GM23338 (cell line): ENCODE results near the gene MIPEP. TPM values are rescaled to one million over a fixed set of nuclear protein-coding genes. Genes with fewer than 3 reads are reported as not detected.

Experiments used
- ATAC-seq: fragments of 200-7000 bp; cut with Tn5 transposase; 3 replicates; pipeline ENCODE4 v1.9.1; 2020
- DNase-seq: peaks from one replicate; pipeline ENCODE4 v3.0.0-alpha.2; 2015; ENCODE audit warnings: low spot score
- H2AFZ ChIP-seq: fragments of 200-600 bp; sonication (generic); 2 replicates; pipeline ENCODE4 v1.8.0; 2016; ENCODE audit warnings: antibody characterized with exemption, mild to moderate bottlenecking, moderate library complexity
- H3F3A ChIP-seq: fragments of 200-600 bp; sonication (generic); replicated peaks from 2 replicates; pipeline ENCODE4 v1.8.0; 2017; ENCODE audit warnings: antibody characterized with exemption, mixed run types, low read depth
- H3K27ac ChIP-seq: fragments of 200-600 bp; sonication (generic); 2 replicates; pipeline ENCODE4 v1.6.1; 2016; ENCODE audit warnings: low read depth
- H3K27me3 ChIP-seq: fragments of 200-600 bp; sonication (generic); 2 replicates; pipeline ENCODE4 v1.8.0; 2016; ENCODE audit warnings: mild to moderate bottlenecking, mixed run types, moderate library complexity; ENCODE audit not compliant: insufficient read depth
- H3K36me3 ChIP-seq: fragments of 200-600 bp; sonication (generic); 2 replicates; pipeline ENCODE4 v1.8.0; 2016; ENCODE audit warnings: mild to moderate bottlenecking; ENCODE audit not compliant: insufficient read depth
- H3K4me1 ChIP-seq: fragments of 200-600 bp; sonication (generic); 2 replicates; pipeline ENCODE4 v1.8.0; 2016; ENCODE audit warnings: mild to moderate bottlenecking, moderate library complexity; ENCODE audit not compliant: insufficient read depth
- H3K4me2 ChIP-seq: fragments of 200-600 bp; sonication (generic); 2 replicates; pipeline ENCODE4 v1.7.1; 2017; ENCODE audit warnings: mixed run types
- H3K4me3 ChIP-seq: fragments of 200-600 bp; sonication (generic); 2 replicates; pipeline ENCODE4 v1.6.1; 2016; ENCODE audit warnings: mixed run types
- H3K79me2 ChIP-seq: fragments of 200-600 bp; sonication (generic); replicated peaks from 2 replicates; pipeline ENCODE4 v1.8.0; 2017; ENCODE audit warnings: mild to moderate bottlenecking; ENCODE audit not compliant: insufficient read depth
- H3K9me2 ChIP-seq: fragments of 200-600 bp; sonication (generic); 2 replicates; pipeline ENCODE4 v1.8.0; 2017; ENCODE audit not compliant: insufficient read depth
- H4K20me1 ChIP-seq: fragments of 200-600 bp; sonication (generic); replicated peaks from 2 replicates; pipeline ENCODE4 v1.8.0; 2017; ENCODE audit warnings: mild to moderate bottlenecking; ENCODE audit not compliant: insufficient read depth
- H3K27ac Mint-ChIP-seq: 2 replicates; pipeline ENCODE4 v1.8.0; 2020; ENCODE audit warnings: inconsistent platforms, mild to moderate bottlenecking, moderate library complexity, mixed read lengths
- H3K27me3 Mint-ChIP-seq: 3 replicates; pipeline ENCODE4 v1.8.0; 2022; ENCODE audit warnings: low read depth, mild to moderate bottlenecking, moderate library complexity, mixed read lengths, inconsistent platforms; ENCODE audit not compliant: insufficient read depth, poor library complexity
- H3K36me3 Mint-ChIP-seq: 3 replicates; pipeline ENCODE4 v1.8.0; 2021; ENCODE audit warnings: low read depth, mild to moderate bottlenecking, inconsistent platforms, moderate library complexity, mixed read lengths
- H3K4me1 Mint-ChIP-seq: 3 replicates; pipeline ENCODE4 v1.8.0; 2020; ENCODE audit warnings: mild to moderate bottlenecking, inconsistent platforms, mixed read lengths
- H3K4me3 Mint-ChIP-seq: 3 replicates; pipeline ENCODE4 v1.8.0; 2021; ENCODE audit warnings: moderate library complexity, mild to moderate bottlenecking, inconsistent platforms, mixed read lengths
- H3K9me3 Mint-ChIP-seq: 3 replicates; pipeline ENCODE4 v1.8.0; 2020; ENCODE audit warnings: moderate library complexity, mild to moderate bottlenecking, inconsistent platforms, mixed read lengths
- ETS1 ChIP-seq: IDR thresholded peaks from 2 replicates; pipeline ENCODE4 v1.6.1; 2016; ENCODE audit warnings: antibody characterized with exemption
- NANOG ChIP-seq: IDR thresholded peaks from 2 replicates; pipeline ENCODE4 v1.6.1; 2016; ENCODE audit warnings: antibody characterized with exemption, borderline replicate concordance
- POLR2AphosphoS5 ChIP-seq: IDR thresholded peaks from 2 replicates; pipeline ENCODE4 v1.6.1; 2016; ENCODE audit warnings: antibody characterized with exemption, low read depth
- ZNF331 ChIP-seq: fragments of 250-450 bp; sonication (Bioruptor Pico); IDR thresholded peaks from 2 replicates; pipeline ENCODE4 v1.5.0; 2020; ENCODE audit warnings: low read depth, mild to moderate bottlenecking, moderate library complexity
- ZNF462 ChIP-seq: fragments of 250-450 bp; sonication (Bioruptor Pico); IDR thresholded peaks from 2 replicates; pipeline ENCODE4 v1.5.0; 2020; ENCODE audit warnings: mild to moderate bottlenecking, moderate library complexity
- polyA plus RNA-seq: library from polyadenylated mRNA; unstranded; fragments of >200 nt; fragmentation: Nextera tagmentation; extraction: Ambion mirVana; gene quantifications from 2 replicates; pipeline ENCODE4 v1.2.1, GENCODE V29; 2016
- total RNA-seq: library from RNA; depleted of rRNA; stranded (reverse); fragments of >200 nt; shearing (Covaris generic); gene quantifications from 2 replicates; pipeline ENCODE4 v1.2.3, GENCODE V29; 2014
- TF ChIP-seq, protein P1 (sequence below): IDR thresholded peaks from one replicate; pipeline ENCODE4 v1.6.1; 2018; ENCODE audit warnings: antibody characterized with exemption; ENCODE audit not compliant: unreplicated experiment

The MIPEP gene
- total and polyA plus RNA-seq, 2 experiments from 2014 or later, result 20.8 to 22.5 TPM

DNA sequence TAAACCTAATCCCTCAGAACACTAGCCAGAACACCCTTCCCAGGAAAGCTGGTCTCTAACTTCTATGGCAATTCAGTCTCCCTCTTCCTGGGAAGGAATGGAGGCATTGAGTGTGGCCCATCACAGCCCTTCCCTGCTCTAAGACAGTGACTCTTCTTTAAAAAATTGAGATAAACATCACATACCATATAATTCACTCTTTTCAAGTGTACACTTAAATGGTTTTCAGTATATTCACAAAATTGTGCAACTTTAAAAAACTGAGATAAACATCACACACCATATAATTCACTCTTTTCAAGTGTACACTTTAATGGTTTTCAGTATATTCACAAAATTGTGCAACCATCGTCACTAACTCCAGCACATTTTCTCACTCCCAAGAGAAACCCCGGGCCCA is 116.5 kb downstream of the MIPEP start:
- Histone ChIP-seq H2AFZ (no peak overlapping the region), H3K4me3 (no peak overlapping the region), H3K9me2 (no peaks in the 10 kb centered on the region), H3K27me3 (no peaks in the 10 kb centered on the region), H3K36me3 (no peaks in the 10 kb centered on the region), H3K27ac (no peak overlapping the region), H3K79me2 (no peaks in the 10 kb centered on the region), H3K4me2 (no peak overlapping the region), H4K20me1 (no peaks in the 10 kb centered on the region), H3K4me1 (no peaks in the 10 kb centered on the region), H3F3A (no peaks in the 10 kb centered on the region)
- Mint-ChIP-seq H3K36me3 (no peaks in the 10 kb centered on the region), H3K4me3 (no peak overlapping the region), H3K4me1 (peaks cover 11% of the 10 kb centered on the region), H3K9me3 (no peaks in the 10 kb centered on the region), H3K27me3 (no peaks in the 10 kb centered on the region), H3K27ac (no peak overlapping the region)
- DNase-seq, result no peak
- TF ChIP-seq ETS1 (no peak), ZNF331 (CRISPR knock-in tag) (no peak), ZNF462 (CRISPR knock-in tag) (no peak), POLR2AphosphoS5 (no peak), NANOG (no peak)
- TF ChIP-seq, protein P1, sequence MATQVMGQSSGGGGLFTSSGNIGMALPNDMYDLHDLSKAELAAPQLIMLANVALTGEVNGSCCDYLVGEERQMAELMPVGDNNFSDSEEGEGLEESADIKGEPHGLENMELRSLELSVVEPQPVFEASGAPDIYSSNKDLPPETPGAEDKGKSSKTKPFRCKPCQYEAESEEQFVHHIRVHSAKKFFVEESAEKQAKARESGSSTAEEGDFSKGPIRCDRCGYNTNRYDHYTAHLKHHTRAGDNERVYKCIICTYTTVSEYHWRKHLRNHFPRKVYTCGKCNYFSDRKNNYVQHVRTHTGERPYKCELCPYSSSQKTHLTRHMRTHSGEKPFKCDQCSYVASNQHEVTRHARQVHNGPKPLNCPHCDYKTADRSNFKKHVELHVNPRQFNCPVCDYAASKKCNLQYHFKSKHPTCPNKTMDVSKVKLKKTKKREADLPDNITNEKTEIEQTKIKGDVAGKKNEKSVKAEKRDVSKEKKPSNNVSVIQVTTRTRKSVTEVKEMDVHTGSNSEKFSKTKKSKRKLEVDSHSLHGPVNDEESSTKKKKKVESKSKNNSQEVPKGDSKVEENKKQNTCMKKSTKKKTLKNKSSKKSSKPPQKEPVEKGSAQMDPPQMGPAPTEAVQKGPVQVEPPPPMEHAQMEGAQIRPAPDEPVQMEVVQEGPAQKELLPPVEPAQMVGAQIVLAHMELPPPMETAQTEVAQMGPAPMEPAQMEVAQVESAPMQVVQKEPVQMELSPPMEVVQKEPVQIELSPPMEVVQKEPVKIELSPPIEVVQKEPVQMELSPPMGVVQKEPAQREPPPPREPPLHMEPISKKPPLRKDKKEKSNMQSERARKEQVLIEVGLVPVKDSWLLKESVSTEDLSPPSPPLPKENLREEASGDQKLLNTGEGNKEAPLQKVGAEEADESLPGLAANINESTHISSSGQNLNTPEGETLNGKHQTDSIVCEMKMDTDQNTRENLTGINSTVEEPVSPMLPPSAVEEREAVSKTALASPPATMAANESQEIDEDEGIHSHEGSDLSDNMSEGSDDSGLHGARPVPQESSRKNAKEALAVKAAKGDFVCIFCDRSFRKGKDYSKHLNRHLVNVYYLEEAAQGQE, result no peak
- no peak for ATAC-seq
